Upper lobe of left lung (tissue), 6 donors: ENCODE data around the gene ZAP70. TPM values are rescaled to one million over a fixed set of nuclear protein-coding genes. Genes with fewer than 3 reads are reported as not detected.

Source experiments
- ATAC-seq, 2 donors: fragments of 200-7000 bp; cut with Tn5 transposase; one replicate each; pipeline ENCODE4 v1.9.1; 2022; ENCODE audit warnings: mild to moderate bottlenecking in 2 of 2, moderate library complexity in 2 of 2; ENCODE audit not compliant: low FRiP score in 2 of 2
- DNase-seq, 2 donors: peaks; one replicate each; pipeline ENCODE4 v3.0.0-alpha.2; 2019 to 2020
- H3K27ac ChIP-seq, 4 donors: fragments of 200-600 bp; sonication (generic); one replicate each; pipeline ENCODE4 v1.5.1; 2016 to 2019
- H3K27me3 ChIP-seq, 4 donors: fragments of 200-600 bp; sonication (generic); one replicate each; pipeline ENCODE4 v1.5.1; 2017 to 2019
- H3K36me3 ChIP-seq, 4 donors: fragments of 200-600 bp; sonication (generic); one replicate each; pipeline ENCODE4 v1.5.1; 2016 to 2019
- H3K4me1 ChIP-seq, 4 donors: fragments of 200-600 bp; sonication (generic); one replicate each; pipeline ENCODE4 v1.5.1; 2018 to 2019
- H3K4me3 ChIP-seq, 4 donors: fragments of 200-600 bp; sonication (generic); one replicate each; pipeline ENCODE4 v1.5.1; 2017 to 2019; ENCODE audit warnings: mild to moderate bottlenecking in 2 of 4, moderate library complexity in 1 of 4
- H3K9me3 ChIP-seq, 4 donors: fragments of 200-600 bp; sonication (generic); one replicate each; pipeline ENCODE4 v1.5.1; 2018 to 2019
- EP300 ChIP-seq, 4 donors: sonication (generic); formaldehyde crosslinking; IDR thresholded peaks; one replicate each; pipeline ENCODE4 v1.5.1; 2017; ENCODE audit warnings: antibody characterized with exemption in 4 of 4, control low read depth in 2 of 4
- POLR2A ChIP-seq, 4 donors: fragments of 450-650 bp; IDR thresholded peaks; one replicate each; pipeline ENCODE4 v1.5.1; 2016 to 2017; ENCODE audit warnings: antibody characterized with exemption in 4 of 4, mild to moderate bottlenecking in 2 of 4
- POLR2AphosphoS5 ChIP-seq, 2 donors: sonication (generic); formaldehyde crosslinking; IDR thresholded peaks; one replicate each; pipeline ENCODE4 v1.5.1; 2017; ENCODE audit warnings: antibody characterized with exemption in 2 of 2
- WGBS, 2 donors: methylation state at CpG; one replicate each; pipeline ENCODE4 v1.1.5; 2017 to 2018; 5-methylcytosine and 5-hydroxymethylcytosine counted together
- total RNA-seq, 6 donors: library from RNA; depleted of rRNA in 4 of 6; stranded (reverse); fragments of >200 nt in 4 of 6; gene quantifications; one replicate each; pipeline versions ENCODE4 v1.1.0 to v1.2.1, GENCODE V29; 2016 to 2021
- TF ChIP-seq, protein P1 (sequence below), 6 experiments: fragments of 450-650 bp in 4 of 6; fragments of 200-600 bp in 2 of 6; sonication (generic) in 2 of 6; IDR thresholded peaks; one replicate each; pipeline ENCODE4 v1.5.1; 2016 to 2019; ENCODE audit warnings: antibody characterized with exemption in 6 of 6
- donor health status: DM: no; HTN: no; CAD: no; lungs with moderate emphysema.
- donor health status: DM: no; HTN: yes; CAD: no; lungs with severe emphysema.

ZAP70 gene
- total RNA-seq, 6 donors from 2014 or later = 6.4 to 88.0 (median 11.3) TPM

DNA sequence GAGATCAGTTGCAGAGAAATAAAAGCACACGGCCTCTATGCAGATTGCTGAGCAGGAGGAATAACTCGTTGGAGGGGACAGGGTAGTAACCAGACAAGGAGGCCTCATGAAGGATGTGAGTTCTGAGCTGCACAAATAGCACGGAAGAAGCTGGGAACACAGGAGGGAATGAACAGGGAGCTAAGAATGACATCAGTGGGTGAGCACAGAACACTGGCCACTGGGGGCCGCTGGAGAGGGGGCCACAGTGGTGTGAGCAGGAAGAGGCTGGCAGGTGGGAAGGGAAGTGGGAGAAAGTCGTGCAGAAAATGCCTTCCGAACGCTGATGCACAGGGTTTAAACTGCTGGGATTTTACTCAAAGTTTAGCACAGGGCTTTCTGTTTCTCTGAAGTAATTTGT, 61.0 kb downstream of the ZAP70 start:
- Histone ChIP-seq H3K9me3 (no peaks in the 10 kb centered on the region), H3K4me3 (no peak overlapping the region), H3K27ac (no peak overlapping the region), H3K36me3 (peaks cover 5 to 60% (median 25%) of the 10 kb centered on the region in 4 donors), H3K27me3 (no peaks in the 10 kb centered on the region), H3K4me1 (no peaks in the 10 kb centered on the region)
- 50 to 58% methylated on average over 7 of the region's 7 CpGs for WGBS, 2 donors
- DNase-seq = no peak
- ATAC-seq = no peak
- TF ChIP-seq, protein P1, sequence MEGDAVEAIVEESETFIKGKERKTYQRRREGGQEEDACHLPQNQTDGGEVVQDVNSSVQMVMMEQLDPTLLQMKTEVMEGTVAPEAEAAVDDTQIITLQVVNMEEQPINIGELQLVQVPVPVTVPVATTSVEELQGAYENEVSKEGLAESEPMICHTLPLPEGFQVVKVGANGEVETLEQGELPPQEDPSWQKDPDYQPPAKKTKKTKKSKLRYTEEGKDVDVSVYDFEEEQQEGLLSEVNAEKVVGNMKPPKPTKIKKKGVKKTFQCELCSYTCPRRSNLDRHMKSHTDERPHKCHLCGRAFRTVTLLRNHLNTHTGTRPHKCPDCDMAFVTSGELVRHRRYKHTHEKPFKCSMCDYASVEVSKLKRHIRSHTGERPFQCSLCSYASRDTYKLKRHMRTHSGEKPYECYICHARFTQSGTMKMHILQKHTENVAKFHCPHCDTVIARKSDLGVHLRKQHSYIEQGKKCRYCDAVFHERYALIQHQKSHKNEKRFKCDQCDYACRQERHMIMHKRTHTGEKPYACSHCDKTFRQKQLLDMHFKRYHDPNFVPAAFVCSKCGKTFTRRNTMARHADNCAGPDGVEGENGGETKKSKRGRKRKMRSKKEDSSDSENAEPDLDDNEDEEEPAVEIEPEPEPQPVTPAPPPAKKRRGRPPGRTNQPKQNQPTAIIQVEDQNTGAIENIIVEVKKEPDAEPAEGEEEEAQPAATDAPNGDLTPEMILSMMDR (IDR thresholded peaks at IDR 0.05) = peak in 1 of 6 experiments; percentile 11
- no peak for TF ChIP-seq POLR2AphosphoS5 (IDR thresholded peaks at IDR 0.05)
- no peak for TF ChIP-seq POLR2A (IDR thresholded peaks at IDR 0.05)

DNA sequence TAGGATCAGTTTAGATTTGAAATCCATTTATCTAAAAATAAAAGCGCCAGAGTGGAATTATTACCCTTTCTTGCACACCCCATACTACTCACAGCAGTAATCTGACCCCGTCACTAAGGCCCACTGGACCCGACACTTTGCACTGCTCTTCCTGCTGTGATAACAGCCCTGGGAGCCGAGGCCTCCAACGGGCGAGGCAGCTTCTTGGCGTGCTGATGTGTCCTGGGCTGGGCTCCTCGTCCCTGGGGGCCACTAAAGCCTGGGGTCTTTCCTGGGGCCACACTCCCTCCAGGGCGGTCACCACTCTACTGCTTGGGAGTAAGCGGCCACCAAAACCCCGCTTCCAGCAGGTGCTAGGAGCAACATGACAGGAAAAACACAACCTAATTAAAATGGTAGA, 61.7 kb downstream of the ZAP70 start:
- TF ChIP-seq EP300 (IDR thresholded peaks at IDR 0.05) = no peak
- no peak for TF ChIP-seq POLR2AphosphoS5 (IDR thresholded peaks at IDR 0.05)
- TF ChIP-seq POLR2A (IDR thresholded peaks at IDR 0.05) = no peak
- TF ChIP-seq, protein P1 (IDR thresholded peaks at IDR 0.05) = no peak
- Histone ChIP-seq H3K4me1 (no peaks in the 10 kb centered on the region), H3K4me3 (no peak overlapping the region), H3K27me3 (no peaks in the 10 kb centered on the region), H3K27ac (no peak overlapping the region), H3K36me3 (peaks cover 5 to 60% (median 25%) of the 10 kb centered on the region in 4 donors), H3K9me3 (no peaks in the 10 kb centered on the region)
- DNase-seq (peak in 1 of 2 donors; percentile 37), ATAC-seq (no peak)
- WGBS, 2 donors = 91 to 93% methylated on average over 10 to 11 of the region's 11 CpGs

DNA sequence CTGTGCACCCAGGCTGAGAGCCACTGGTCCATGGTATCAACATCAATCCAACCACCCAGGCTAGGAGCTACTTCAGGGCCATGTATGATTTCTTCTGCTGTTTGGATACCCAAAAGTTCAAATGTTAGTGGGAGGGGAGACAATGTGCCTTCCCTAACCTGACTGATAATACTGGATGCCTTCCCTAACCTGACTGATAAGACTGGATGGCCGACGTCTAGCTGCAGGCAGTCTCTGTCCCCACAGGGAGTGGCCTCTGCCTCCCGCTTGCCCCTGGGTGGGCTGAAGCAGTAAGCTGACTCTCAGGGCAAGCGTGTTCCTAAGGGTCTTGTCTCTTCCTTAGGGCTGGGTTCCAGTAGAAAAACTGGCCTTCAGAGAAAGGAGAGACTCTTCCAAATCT, 65.8 kb downstream of the ZAP70 start:
- DNase-seq (no peak), ATAC-seq (no peak)
- Histone ChIP-seq H3K4me1 (no peaks in the 10 kb centered on the region), H3K27ac (no peak overlapping the region), H3K4me3 (no peak overlapping the region), H3K9me3 (no peaks in the 10 kb centered on the region), H3K27me3 (no peaks in the 10 kb centered on the region), H3K36me3 (peaks cover 0 to 29% (median 17%) of the 10 kb centered on the region in 4 donors)
- TF ChIP-seq POLR2AphosphoS5 (IDR thresholded peaks at IDR 0.05) (no peak), EP300 (IDR thresholded peaks at IDR 0.05) (no peak), POLR2A (IDR thresholded peaks at IDR 0.05) (no peak)
- TF ChIP-seq, protein P1 (IDR thresholded peaks at IDR 0.05) = no peak
- 84 to 86% methylated on average over 4 of the region's 4 CpGs for WGBS, 2 donors

DNA sequence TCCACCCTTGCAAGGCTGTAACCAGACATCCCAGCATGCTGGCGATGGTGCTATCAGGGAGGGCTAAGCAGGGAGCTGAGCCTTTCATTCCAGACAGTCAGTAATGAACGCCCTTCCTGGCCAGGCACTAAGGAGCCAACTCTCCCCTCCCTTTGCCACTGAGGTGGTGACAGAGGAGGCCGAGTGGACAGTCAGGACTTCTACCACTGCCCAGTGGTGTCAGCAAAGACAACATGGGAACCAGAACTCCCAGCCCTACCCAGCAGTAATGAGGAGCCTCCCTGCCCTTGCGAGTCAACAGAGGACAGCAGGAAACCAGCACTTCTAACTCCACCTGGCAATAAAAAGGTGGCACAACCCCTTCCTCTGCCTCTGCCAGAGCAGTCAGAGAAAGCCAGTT, 68.6 kb downstream of the ZAP70 start:
- no peak for DNase-seq
- ATAC-seq = no peak
- 98 to 100% methylated on average over 3 to 4 of the region's 4 CpGs for WGBS, 2 donors
- H3K36me3 ChIP-seq = peaks cover 0 to 12% (median 0%) of the 10 kb centered on the region in 4 donors
- no peaks in the 10 kb centered on the region for H3K4me1 ChIP-seq
- no peak overlapping the region for H3K4me3 ChIP-seq
- no peaks in the 10 kb centered on the region for H3K27me3 ChIP-seq
- TF ChIP-seq, protein P1 (IDR thresholded peaks at IDR 0.05) = no peak
- TF ChIP-seq POLR2AphosphoS5 (IDR thresholded peaks at IDR 0.05) (no peak), EP300 (IDR thresholded peaks at IDR 0.05) (no peak), POLR2A (IDR thresholded peaks at IDR 0.05) (no peak)
- H3K27ac ChIP-seq = no peak overlapping the region
- H3K9me3 ChIP-seq = no peaks in the 10 kb centered on the region

DNA sequence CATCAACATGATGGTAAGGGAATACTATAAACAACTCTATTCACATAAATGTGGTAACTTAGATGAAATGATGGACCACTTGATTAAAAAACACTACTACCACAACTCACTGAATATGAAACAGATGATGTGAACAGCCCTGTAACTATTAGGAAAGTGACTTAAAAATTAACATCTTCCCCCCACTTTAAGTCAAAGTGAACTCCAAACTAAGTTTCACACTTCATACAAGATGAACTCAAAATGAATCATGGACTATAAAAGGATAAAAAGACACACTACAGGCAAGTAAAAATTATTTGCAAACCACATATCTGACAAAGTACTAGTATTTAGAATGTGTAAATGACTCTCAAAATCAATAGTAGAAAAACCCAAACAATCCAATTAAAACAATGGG, 71.6 kb downstream of the ZAP70 start:
- Histone ChIP-seq H3K36me3 (peaks cover 0 to 23% (median 8%) of the 10 kb centered on the region in 4 donors), H3K4me1 (no peaks in the 10 kb centered on the region), H3K27me3 (no peaks in the 10 kb centered on the region), H3K27ac (no peak overlapping the region), H3K4me3 (no peak overlapping the region), H3K9me3 (no peaks in the 10 kb centered on the region)
- no peak for ATAC-seq
- TF ChIP-seq EP300 (IDR thresholded peaks at IDR 0.05) (no peak), POLR2AphosphoS5 (IDR thresholded peaks at IDR 0.05) (no peak), POLR2A (IDR thresholded peaks at IDR 0.05) (no peak)
- TF ChIP-seq, protein P1 (IDR thresholded peaks at IDR 0.05) = no peak
- DNase-seq = no peak
